Liver (tissue), 3 donors: ENCODE results near the gene TRERF1.

Experiments
- ATF3 ChIP-seq: IDR thresholded peaks from 2 replicates; pipeline ENCODE4 v1.6.1; 2016; ENCODE audit warnings: antibody characterized with exemption
- CTCF ChIP-seq: fragments of 150-350 bp; IDR thresholded peaks from 2 replicates; pipeline ENCODE4 v1.5.1; 2017; ENCODE audit warnings: improper control_type of control experiment, low read depth, low read length; ENCODE audit not compliant: missing input control
- EGR1 ChIP-seq, 2 donors: IDR thresholded peaks; 2 replicates each; pipeline ENCODE4 v1.6.1; 2016 to 2018; ENCODE audit warnings: antibody characterized with exemption in 2 of 2, low read depth in 2 of 2
- FOXA1 ChIP-seq: IDR thresholded peaks from 2 replicates; pipeline ENCODE4 v1.6.1; 2016; ENCODE audit warnings: antibody characterized with exemption
- FOXA2 ChIP-seq: IDR thresholded peaks from 2 replicates; pipeline ENCODE4 v1.6.1; 2016; ENCODE audit warnings: antibody characterized with exemption
- GABPA ChIP-seq, 2 donors: IDR thresholded peaks in 1 of 2; conservative IDR thresholded peaks in 1 of 2; 2 replicates each; pipeline ENCODE4 v1.6.1; 2016; ENCODE audit warnings: antibody characterized with exemption in 2 of 2, mild to moderate bottlenecking in 1 of 2, moderate library complexity in 1 of 2
- HNF4A ChIP-seq, 2 donors: conservative IDR thresholded peaks; 2 replicates each; pipeline ENCODE4 v1.6.1; 2016; ENCODE audit warnings: antibody characterized with exemption in 2 of 2, mild to moderate bottlenecking in 2 of 2
- HNF4G ChIP-seq: IDR thresholded peaks from 2 replicates; pipeline ENCODE4 v1.6.1; 2016; ENCODE audit warnings: antibody characterized with exemption
- JUND ChIP-seq, 2 donors: IDR thresholded peaks; 2 replicates each; pipeline ENCODE4 v1.6.1; 2016; ENCODE audit warnings: antibody characterized with exemption in 2 of 2
- MAX ChIP-seq: IDR thresholded peaks from 2 replicates; pipeline ENCODE4 v1.6.1; 2016; ENCODE audit warnings: antibody characterized with exemption
- RAD21 ChIP-seq, 2 donors: IDR thresholded peaks; 2 replicates each; pipeline ENCODE4 v1.6.1; 2016; ENCODE audit warnings: antibody characterized with exemption in 2 of 2, mild to moderate bottlenecking in 2 of 2
- SP1 ChIP-seq: IDR thresholded peaks from 2 replicates; pipeline ENCODE4 v1.6.1; 2018; ENCODE audit warnings: antibody characterized with exemption, mild to moderate bottlenecking
- TAF1 ChIP-seq: conservative IDR thresholded peaks from 2 replicates; pipeline ENCODE4 v1.6.1; 2016; ENCODE audit warnings: antibody characterized with exemption, mild to moderate bottlenecking
- YY1 ChIP-seq: IDR thresholded peaks from 2 replicates; pipeline ENCODE4 v1.6.1; 2016; ENCODE audit warnings: antibody characterized with exemption, mild to moderate bottlenecking
- donor health status: healthy.
- donor health status: healthy.

GRCh38 chr6:42254505-42254904, 197.2 kb downstream of the TRERF1 start:
- TF ChIP-seq CTCF, result no peak
- no peak for TF ChIP-seq EGR1 (IDR thresholded peaks at IDR 0.05; ENCODE audit: low read depth in 2 of 2)
- no peak for TF ChIP-seq SP1
- TF ChIP-seq HNF4G, result no peak
- TF ChIP-seq HNF4A (conservative IDR thresholded peaks at IDR 0.05), result peak in 1 of 2 donors; percentile 22
- no peak for TF ChIP-seq TAF1
- no peak for TF ChIP-seq YY1
- TF ChIP-seq FOXA2, result no peak
- no peak for TF ChIP-seq JUND (IDR thresholded peaks at IDR 0.05)
- TF ChIP-seq MAX, result no peak
- no peak for TF ChIP-seq FOXA1
- TF ChIP-seq ATF3, result no peak
- TF ChIP-seq RAD21 (IDR thresholded peaks at IDR 0.05), result no peak
- TF ChIP-seq GABPA (IDR thresholded peaks at IDR 0.05 in 1 of 2, conservative IDR thresholded peaks at IDR 0.05 in 1 of 2), result no peak
